Measurements from ENCODE around the gene ESRRG. TPM values are rescaled to one million over a fixed set of nuclear protein-coding genes. Genes with fewer than 3 reads are reported as not detected.

The ESRRG gene
- total RNA-seq = not detected in 2 replicates

DNA sequence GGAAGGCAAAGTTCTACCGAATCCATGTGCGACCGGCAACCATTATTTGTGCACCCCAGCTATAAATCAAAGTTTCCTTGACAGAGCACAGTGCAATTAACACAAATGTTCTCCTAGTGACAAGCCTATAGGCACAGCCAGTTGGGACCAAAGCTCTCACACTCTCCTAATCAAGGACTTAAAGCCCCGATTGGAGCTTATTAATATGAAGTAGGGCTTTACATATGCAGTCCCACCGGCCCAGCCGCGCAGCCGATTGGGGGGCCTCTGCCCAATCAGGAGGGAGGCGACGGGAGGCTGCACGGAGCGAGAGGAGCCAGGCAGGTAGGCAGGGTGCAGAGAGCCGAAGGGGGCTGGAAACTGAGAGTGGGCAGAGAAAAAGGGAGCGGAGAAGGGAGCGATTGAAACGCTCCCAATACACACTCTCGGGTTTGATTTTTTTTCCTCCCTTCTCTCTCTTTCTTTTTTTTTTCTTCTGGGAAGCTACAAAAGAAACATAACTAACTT is at the start of gene ESRRG:
Gene ESRRG (minus strand): TSS at position 156 of the 507 bp plus-strand sequence. CDS start 130 bp downstream, at position 26.

